ENCODE results near the gene PGBD1. TPM values are rescaled to one million over a fixed set of nuclear protein-coding genes. Genes with fewer than 3 reads are reported as not detected.
A peak's percentile ranks its signal among the peaks of the same experiment; 100 is the strongest.

Gene PGBD1
- total and polyA plus RNA-seq, 2 of the 8 experiments (the other 6 are each of a cell fraction or from before 2014, with no cell fraction given), result 2.5 to 9.2 TPM

GRCh38 chr6:28254121-28254519 lies 27.3 kb upstream of the PGBD1 start:
- Histone ChIP-seq H3K79me1 (ENCODE audit: low read depth, low read length) (peaks cover 3% of the 10 kb centered on the region; the same call in 1 of the 2 replicates), H2BK12ac (ENCODE audit: low read depth, low read length) (no peak overlapping the region), H4K20me1 (replicated peaks in 1 of 2; ENCODE audit: control insufficient read depth in 1 of 2, insufficient read depth in 2 of 2, low read length in 2 of 2) (no peaks in the 10 kb centered on the region), H3K14ac (ENCODE audit: insufficient read length) (no peak overlapping the region), H3K27me3 (replicated peaks in 1 of 4; ENCODE audit: control insufficient read depth in 3 of 4, extremely low read depth in 1 of 4, insufficient read depth in 3 of 4, low read length in 3 of 4) (0 out of 7 replicates have a peak, but pooled peaks cover 0 to 3% (median 0%) of the 10 kb centered on the region in 4 experiments), H3K18ac (ENCODE audit: extremely low read depth, low read length) (no peak overlapping the region), H3K4ac (replicated peaks; ENCODE audit: insufficient read length, low read depth, low read length) (no peak overlapping the region), H3K4me3 (ENCODE audit: extremely low read depth in 1 of 4, insufficient read depth in 2 of 4, low read depth in 3 of 4, low read length in 4 of 4) (no peak overlapping the region), H2BK15ac (ENCODE audit: low read length) (no peak overlapping the region), H3K9me3 (ENCODE audit: insufficient read depth in 2 of 2, low read depth in 1 of 2, low read length in 1 of 2) (no peaks in the 10 kb centered on the region), H3K4me1 (replicated peaks in 1 of 4; ENCODE audit: control insufficient read depth in 3 of 4, insufficient read depth in 4 of 4, low read length in 3 of 4) (peaks cover 0 to 6% (median 4%) of the 10 kb centered on the region in 4 experiments; a peak in 4 of 7 replicates), H4K8ac (ENCODE audit: extremely low read depth, insufficient read depth, low read length) (no peak overlapping the region), H2AK5ac (ENCODE audit: low read depth, low read length) (no peak overlapping the region), H2AFZ (ENCODE audit: low read length) (no peak overlapping the region), H3K23me2 (ENCODE audit: low read depth, low read length) (no peaks in the 10 kb centered on the region; the same call in 1 of the 2 replicates), H3K36me3 (ENCODE audit: control insufficient read depth in 2 of 4, insufficient read depth in 4 of 4, low read length in 3 of 4) (peaks cover 0 to 3% (median 0%) of the 10 kb centered on the region in 4 experiments; a peak in 1 of 8 replicates), H3K23ac (ENCODE audit: insufficient read length) (no peak overlapping the region), H4K91ac (replicated peaks; ENCODE audit: insufficient read length, low read length) (no peak overlapping the region), H2BK5ac (ENCODE audit: low read depth, low read length) (no peak overlapping the region), H3K79me2 (ENCODE audit: control insufficient read depth in 1 of 2, insufficient read depth in 2 of 2, low read length in 2 of 2) (peaks cover 3 to 11% of the 10 kb centered on the region in 2 experiments; a peak in 3 of 4 replicates), H3K56ac (replicated peaks; ENCODE audit: insufficient read length, low read depth, low read length) (no peak overlapping the region), H3K9ac (replicated peaks in 1 of 4; ENCODE audit: extremely low read depth in 1 of 4, low read depth in 3 of 4, low read length in 3 of 4) (no peak overlapping the region), H3K4me2 (ENCODE audit: insufficient read depth in 1 of 2, low read depth in 2 of 2, low read length in 2 of 2) (no peak overlapping the region), H4K5ac (ENCODE audit: insufficient read length, low read depth, low read length) (no peak overlapping the region), H2BK20ac (ENCODE audit: low read length) (no peak overlapping the region), H2BK120ac (replicated peaks; ENCODE audit: low read depth, low read length) (peak overlapping the region; percentile 31), H3K27ac (ENCODE audit: low read depth, low read length) (no peak overlapping the region)
- 61% methylated on average over 1 of the region's 1 CpG; no CpG with 5 or more reads in 1 of the 2 experiments for WGBS, 2 experiments (ENCODE audit: extremely low coverage in 1 of 2, insufficient coverage in 1 of 2, insufficient read length in 1 of 2, insufficient replicate concordance in 2 of 2, low coverage in 1 of 2, low lambda C conversion rate in 2 of 2, missing lambda C conversion rate in 1 of 2)
- ChIA-PET POLR2A (ENCODE audit: partially characterized antibody) (interaction anchor here (1.6 kb wide), 1 partner anchor 13 kb away, joined by 6 read pairs; the partner anchor contains the start of gene ZSCAN26), CTCF (ENCODE audit: partially characterized antibody) (interaction anchor here (2.3 kb wide), 1 partner anchor 102 kb away, joined by 6 read pairs; no protein-coding TSS in a partner anchor)
- no peak for TF ChIP-seq ATF3 (IDR thresholded peaks at IDR 0.05; ENCODE audit: insufficient read depth, low read depth, low read length)
- TF ChIP-seq EP300 (IDR thresholded peaks at IDR 0.05; ENCODE audit: borderline replicate concordance in 1 of 2, low read depth in 2 of 2, low read length in 2 of 2), result no peak
- no peak for TF ChIP-seq NRF1 (IDR thresholded peaks at IDR 0.05; ENCODE audit: low read depth, low read length)
- TF ChIP-seq POU5F1 (IDR thresholded peaks at IDR 0.05; ENCODE audit: low read depth, low read length), result no peak
- no peak for TF ChIP-seq KDM5A (IDR thresholded peaks at IDR 0.05; ENCODE audit: low read length)
- no peak for TF ChIP-seq GTF2F1 (IDR thresholded peaks at IDR 0.05; ENCODE audit: borderline replicate concordance, low read depth, low read length)
- TF ChIP-seq JUND (IDR thresholded peaks at IDR 0.05; ENCODE audit: low read length), result no peak
- no peak for TF ChIP-seq KDM4A (IDR thresholded peaks at IDR 0.05; ENCODE audit: low read depth, low read length, severe bottlenecking)
- TF ChIP-seq PHF8 (conservative IDR thresholded peaks at IDR 0.05; ENCODE audit: low read depth, low read length), result no peak
- TF ChIP-seq TEAD4 (IDR thresholded peaks at IDR 0.05; ENCODE audit: low read depth, low read length), result no peak
- TF ChIP-seq SP4 (IDR thresholded peaks at IDR 0.05; ENCODE audit: low read length), result no peak
- DNase-seq (ENCODE audit: low read depth in 1 of 2, low spot score in 2 of 2) (no peak), FAIRE-seq (no peak)

Data from H1 (cell line).